GM11168 (cell line): ENCODE data around the gene RHOT1.

Experiments used
- in situ Hi-C: fragments of 300-500 bp; cut with MboI; formaldehyde crosslinking; loops from one replicate; pipeline ENCODE4 v1.12.0; 2022; ENCODE audit warnings: low sequenced_read_pairs; ENCODE audit not compliant: unreplicated experiment

RHOT1 gene

DNA sequence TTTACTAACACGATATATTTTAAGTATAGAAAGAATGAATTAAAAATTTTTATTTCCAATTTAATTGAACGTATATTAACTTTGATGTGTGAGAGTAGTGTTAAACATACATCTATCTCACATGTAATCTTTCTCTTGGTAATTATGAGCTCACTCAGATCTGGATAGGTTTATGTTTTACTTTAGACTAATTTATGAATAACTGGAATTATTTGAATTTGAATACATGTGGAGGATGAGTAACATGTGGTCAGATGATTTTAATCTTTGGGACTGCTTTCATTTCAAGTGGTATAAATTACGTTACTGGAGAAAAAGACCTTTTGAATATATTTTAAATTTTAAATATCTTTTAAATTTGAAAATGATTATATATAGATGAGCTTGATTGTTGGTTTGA, 73.4 kb downstream of the RHOT1 start:
- in situ Hi-C loops, result no loop called here

DNA sequence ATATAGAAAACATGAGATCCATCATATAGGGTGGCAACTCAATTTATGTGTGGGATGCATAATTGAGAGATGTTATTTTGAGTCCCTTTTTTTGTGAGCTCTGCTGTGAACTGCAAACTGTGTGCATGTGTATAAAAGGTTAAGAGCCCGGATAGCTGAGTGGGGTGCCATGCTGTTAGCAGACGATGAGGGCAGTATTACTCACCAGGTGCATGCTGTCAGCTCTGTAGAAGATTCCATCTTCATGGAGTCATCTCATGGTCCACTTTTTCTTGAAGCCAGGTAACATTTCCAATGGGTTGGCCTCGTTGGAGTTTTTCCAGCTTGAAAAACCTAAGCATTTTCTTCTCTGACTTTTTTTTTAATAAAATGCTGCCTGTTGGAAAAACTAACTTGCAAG, 80.3 kb downstream of the RHOT1 start:
- in situ Hi-C loops, result no loop called here

DNA sequence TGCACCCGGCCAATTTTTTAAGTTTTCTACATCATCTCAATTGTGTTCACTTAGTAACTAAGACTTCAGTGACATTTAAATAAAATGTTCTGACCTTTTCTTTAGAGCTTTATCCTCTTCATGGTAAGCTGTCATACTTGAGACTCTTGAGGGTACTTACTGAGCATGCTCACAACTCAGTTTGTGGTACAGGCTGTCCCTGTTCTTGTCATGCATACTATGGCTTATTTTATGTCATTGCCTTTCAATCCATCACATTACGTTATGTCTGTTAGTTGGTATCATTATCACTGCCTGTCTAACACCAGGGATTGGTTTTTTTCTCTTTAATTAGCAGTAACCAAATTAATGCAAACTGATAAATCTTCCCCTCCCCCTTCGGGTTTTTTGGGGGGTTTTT, 81.4 kb downstream of the RHOT1 start:
- in situ Hi-C loops, result no loop called here

DNA sequence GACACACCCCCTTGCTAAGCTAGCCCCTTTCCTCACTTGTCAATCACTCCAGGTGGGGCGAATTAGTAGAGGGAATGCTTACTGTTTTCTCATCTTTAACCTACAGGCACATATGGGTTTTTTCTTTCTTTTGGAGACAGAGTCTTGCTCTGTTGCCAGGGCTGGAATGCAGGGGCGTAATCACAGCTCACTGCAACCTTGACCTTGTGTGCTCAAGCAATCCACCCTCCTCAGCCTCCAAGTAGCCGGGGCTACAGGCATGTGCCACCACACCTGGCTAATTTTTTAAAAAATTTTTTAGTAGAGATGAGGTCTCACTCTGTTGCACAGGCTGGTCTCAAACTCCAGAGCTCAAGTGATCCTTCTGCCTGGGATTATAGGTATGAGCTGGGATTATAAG, 84.6 kb downstream of the RHOT1 start:
- in situ Hi-C loops, result no loop called here

DNA sequence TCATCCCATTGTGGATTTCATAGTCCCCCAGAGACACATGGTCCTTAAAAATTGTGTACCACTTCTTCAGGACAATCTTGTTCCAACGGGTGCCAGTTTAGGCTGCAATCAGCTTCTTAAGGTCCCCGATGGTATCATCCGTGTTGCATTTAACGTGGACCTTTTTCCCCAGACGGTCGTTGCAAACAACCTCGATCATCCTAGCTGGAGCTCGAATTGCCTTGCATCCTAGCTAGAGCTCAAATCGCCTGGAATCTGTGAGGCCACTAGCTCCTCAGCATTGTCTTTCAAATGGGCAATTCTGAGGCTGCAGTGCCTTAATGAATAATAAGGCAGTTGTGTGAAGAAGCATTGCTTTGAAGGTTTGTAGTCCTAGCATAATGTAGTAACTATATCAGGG, 85.6 kb downstream of the RHOT1 start:
- in situ Hi-C loops, result no loop called here

DNA sequence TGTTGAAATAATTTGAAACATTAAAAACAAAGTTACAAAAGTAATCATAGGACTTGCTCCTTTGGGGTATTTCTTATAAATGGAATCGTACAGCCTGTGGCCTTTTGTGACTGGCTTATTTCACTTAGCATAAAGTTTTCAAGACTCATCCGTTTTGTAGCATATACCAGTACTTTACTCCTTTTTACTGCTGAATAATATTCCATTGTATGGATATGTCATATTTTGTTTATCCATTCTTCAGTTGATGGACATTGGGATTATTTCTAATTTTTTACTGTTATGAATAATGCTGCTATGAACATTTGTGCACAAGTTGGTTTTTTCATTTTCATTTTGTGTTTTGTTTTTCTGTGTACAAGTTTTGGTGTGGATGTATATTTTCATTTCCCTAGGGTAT, 93.3 kb downstream of the RHOT1 start:
- in situ Hi-C loops, result no loop called here

DNA sequence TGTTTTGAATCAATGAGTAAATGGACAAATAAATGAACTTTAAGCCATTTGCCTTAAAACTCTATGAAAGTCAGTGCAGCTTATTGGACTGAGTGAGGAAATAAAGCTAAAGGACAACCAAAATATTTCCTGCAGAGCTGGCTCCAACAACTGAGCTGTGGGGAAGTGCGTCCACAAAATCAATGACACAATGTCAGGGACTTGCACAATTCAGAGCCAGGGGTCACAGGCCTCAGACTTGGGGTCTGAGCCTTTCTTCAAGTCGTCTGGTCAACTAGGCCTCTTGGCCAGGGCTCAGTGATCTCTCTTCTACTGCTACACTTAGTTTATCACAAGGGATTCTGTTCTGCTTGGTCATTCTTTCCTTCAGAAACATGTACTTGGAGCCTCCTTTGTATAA, 97.2 kb downstream of the RHOT1 start:
- in situ Hi-C loops, result no loop called here

DNA sequence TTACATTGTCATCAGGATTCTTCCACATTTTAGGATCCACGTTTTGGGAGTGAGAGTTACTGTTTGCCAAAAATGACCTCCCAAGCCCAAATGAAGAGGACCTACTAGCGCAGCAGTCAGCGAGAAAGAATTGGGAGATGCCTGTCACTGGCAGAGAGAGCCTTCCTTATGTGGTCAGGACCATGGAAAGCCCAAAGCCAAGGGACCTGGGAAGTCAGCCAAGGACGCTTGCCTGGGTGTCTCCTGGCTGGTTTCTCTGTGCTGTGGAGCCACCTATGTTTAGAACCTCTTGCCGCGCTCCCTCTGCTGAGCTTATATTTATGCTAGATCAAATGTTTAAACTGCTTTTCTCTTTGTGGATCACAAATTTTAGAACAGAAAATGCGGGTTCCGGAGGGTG, 98.4 kb downstream of the RHOT1 start:
- in situ Hi-C loops, result no loop called here

DNA sequence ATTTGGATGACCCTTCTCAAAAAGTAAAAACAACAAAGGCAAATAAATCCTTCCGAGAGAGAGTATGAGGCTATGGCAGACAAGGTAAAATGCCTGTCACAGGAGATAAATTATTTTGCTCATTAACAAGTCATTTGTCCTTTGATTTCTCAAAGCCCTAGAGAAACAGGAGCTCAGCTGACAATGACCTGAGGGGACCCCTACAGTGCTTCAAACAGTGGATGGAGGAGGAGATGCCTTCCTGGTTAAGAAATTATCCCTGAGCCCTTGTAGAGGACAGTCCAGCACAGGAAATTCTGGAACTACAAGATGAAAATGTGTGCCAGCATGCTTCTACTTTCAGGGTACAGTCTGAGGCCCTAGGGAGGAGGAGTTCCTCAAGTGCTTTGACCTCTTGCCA, 99.3 kb downstream of the RHOT1 start:
- in situ Hi-C loops, result no loop called here

DNA sequence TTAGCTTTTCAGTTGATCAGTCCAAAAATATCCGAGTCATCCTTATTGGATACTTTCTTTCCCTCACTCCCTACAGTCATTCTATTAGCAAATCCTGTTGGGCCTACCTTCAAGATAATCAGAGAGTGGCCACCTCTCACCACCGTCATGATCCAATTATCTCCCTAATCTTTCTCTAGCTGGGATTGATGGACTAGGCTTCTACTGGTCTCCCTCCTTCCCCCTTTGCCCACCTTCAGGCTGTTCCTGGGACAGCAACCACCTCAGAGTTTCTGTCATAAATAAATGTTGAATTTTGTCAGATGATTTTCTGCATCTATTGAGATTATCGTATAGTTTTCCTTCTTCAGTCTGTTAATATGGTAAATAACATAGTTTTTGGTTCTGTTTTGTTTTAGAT, 107.2 kb downstream of the RHOT1 start:
- in situ Hi-C loops, result no loop called here

DNA sequence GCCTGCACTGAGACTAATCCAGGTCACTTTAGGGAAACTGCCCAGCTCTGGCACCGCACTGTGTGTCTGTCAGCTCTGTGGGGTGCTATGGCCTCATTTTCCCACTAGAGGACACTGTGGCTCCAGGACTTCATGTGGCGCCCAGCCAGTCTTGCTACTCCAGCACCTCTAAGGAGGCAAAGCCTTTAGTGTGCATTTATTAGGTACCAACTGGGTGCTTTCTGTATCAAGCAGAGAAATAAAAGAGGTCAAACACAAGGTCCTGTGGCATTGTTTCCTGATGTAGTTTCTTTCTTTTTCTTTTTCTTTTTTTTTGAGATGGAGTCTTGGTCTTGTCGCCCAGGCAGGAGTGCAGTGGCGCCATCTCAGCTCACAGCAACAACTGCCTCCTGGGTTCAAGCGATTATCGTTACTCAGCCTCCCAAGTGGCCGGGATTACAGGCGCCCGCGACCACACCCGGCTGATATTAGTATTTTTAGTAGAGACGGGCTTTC, 110.9 kb downstream of the RHOT1 start:
- in situ Hi-C loops, result no loop called here

DNA sequence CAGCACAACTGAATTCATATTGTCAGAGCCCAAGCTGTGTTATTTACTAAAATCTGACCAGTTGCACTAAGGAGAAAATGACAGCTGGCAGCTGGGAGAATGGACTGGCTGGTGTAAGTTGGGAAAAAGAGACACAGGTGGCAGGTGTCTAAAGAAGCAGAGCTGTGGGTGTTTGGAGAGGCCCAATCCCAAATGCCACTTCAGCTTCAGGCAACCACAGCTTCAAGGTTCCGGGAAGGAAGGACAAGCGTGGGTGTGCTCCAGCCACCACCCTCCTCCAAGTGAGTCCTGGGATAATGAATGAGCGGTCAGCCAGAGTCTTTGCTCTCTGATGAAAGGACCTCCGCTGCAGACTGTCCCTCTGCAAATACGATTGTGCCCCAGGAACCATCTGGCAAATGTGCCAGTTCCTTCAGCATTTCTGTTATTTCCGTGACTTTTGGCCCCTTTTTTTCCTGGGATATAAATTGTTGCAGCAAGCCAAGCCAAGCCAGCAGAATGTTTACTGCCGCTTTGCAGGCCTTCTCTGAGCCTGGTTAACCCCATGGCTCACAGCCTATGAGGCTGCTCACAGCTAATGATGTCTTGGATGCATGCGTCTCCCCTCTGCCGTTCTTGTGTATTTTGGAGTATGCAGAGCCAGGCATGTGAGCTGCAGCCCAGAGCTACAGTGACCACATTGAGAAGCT, 113.9 kb downstream of the RHOT1 start:
- in situ Hi-C loops, result no loop called here

DNA sequence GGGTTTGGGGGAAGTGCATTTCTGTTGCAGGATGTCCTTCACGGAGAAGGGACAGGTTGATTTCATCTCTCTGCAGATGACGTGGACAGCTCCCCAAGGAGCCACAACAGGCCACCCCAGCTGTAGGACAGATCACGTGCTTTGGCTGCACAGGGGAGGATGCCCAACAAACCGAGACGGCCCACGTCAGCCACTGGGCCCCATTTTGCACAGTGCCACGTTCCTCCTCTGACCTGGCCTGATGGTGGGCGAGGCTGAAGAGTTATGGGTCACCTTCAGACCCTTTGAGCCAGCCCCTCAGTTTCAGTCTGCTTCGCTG, 114.4 kb downstream of the RHOT1 start:
- in situ Hi-C loops, result no loop called here

DNA sequence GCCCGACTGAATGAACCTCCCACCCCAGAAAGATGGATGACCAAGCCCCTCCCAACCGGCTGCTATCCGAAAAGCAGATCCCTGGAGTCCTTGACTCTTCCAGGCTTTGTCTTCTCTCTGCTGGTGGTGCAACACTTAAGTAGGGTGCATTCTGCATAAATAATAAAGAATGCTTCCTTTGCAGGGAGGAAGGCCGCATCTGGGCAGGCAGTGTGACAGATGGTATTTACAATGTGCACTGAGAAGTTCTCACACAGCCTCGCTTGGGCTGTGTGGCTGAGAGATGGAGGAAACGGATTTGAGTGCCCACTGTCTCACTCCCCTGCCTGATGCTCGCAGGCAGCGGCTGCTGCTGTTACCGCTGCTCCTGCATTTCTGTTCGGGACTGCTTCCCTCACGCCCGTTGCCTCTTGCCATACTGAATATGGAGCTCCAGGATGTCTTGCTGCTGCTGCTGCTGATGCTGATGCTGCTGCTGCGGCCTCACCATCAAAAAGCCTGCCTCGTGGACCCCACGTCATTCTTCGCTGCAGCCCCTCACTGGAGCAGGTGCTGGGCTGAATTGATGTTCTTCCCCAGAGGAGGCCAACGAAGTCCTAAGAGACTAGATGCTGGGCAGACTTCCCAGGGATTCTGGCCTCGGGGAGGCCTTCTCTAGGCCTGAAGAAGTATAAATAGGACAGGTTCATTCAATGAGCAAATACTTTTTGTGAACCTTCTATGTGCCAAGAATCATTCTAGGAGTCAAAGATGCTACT, 116.3 kb downstream of the RHOT1 start:
- in situ Hi-C loops, result no loop called here

DNA sequence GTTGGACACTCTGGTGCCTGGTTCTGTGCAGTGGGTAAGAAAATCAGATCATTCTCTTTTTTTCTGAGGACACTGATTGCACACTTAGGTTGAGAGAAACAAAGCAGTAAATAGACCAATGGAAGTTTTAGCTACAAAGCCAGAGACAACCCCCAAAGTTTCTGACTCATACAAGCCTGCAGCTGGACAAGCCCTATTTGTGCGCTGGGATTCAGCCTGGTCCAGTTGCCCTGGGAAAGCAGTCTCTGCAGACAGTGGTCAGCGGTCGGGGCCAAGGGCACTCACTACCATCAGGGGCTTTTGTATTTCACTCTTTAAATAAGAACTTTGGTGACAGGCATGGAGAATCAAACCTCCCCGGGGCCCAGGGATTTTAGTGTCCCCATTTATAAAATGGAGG, 117.3 kb downstream of the RHOT1 start:
- in situ Hi-C loops, result no loop called here

DNA sequence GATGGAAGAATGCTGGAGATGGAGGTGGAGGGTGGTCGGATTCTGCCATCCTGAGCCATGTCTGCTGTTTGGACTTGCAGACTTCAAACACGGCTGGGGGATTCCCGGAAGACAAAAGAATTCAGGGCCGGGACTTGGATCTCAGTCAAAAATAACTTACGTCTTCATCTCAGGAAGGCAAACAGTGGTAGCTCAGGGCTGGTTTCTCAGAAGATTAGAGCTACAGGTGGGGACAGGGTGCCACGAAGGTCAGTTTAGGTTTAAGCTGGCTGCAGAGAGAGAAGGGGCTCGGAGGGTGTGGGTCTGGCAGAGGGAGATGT, 119.1 kb downstream of the RHOT1 start:
- in situ Hi-C loops, result loop anchor here (10.0 kb wide), 1 partner anchor 53 kb away; no protein-coding TSS in a partner anchor

DNA sequence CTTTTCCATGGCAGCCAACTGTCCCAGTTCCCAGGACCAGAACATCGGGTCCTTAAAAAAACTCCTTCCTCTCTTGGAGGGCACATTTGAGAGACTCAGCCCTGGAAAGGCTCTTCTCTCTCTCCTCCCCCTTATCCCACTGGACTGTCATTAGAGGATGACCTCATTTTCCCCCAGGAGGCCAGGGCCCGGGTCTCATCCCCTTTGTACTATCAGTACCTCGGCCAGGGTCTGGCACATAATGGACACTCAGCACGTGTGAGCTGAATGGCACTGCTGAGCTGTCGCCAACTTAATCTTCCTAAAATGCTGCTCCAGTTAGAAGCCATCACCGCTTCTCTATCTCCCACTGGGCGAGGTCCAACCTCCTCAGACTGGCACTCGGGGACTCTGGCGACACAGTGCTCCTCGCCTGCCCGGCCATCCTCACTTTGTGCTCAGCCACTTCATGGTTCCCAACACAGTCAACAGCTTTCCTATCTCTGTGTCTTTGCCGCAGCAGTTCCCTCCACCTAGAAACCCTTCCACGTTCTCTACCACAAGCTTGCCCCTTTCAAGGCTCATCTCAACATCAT, 119.7 kb downstream of the RHOT1 start:
- in situ Hi-C loops, result loop anchor here (10.0 kb wide), 1 partner anchor 53 kb away; no protein-coding TSS in a partner anchor

DNA sequence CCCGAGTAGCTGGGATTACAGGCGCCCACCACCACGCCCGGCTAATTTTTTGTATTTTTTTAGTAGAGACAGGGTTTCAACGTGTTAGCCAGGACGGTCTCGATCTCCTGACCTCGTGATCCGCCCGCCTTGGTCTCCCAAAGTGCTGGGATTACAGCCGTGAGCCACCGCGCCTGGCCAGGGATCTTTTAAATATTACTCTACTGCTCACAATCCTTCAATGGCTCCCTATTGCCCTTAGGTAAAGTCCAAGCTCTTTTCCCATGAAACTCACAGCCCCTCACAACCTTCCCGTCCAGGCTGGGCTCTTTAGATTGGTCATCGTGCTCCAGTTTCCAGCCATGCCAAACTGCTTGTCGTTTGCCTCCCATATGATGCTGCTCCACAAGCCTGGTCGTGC, 121.2 kb downstream of the RHOT1 start:
- in situ Hi-C loops, result loop anchor here (10.0 kb wide), 1 partner anchor 51 kb away; no protein-coding TSS in a partner anchor

DNA sequence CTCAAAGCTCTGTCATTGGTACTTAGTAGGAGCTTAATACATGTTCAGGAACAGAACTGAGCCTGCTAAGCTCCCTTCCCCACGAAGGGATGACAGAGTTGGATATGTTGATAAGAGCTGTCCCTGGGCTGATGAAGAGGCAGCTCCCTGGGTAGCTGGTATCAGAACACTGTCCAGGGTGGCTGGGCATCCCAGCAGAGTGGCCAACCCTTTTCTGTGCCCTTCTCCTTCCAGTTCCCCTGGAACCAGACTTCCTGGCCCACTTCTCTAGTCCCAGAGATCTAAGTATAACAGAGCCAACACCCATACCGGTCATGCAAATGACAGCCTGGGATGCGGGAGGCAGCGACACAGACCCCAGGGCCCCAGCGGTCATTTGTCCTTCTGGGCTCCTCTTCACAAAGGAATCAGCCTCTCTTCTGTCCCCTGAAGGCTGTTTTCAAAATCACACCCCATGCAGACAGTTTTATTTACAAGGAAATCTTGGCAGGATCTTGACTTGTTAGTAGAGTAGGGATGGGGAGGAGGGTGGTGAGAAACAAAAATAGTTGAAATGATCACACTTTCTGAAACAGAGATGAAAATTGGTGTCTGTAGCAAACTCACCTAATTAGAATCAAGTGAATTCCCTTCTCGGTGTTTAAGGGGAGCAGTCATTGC, 122.0 kb downstream of the RHOT1 start:
- in situ Hi-C loops, result loop anchor here (10.0 kb wide), 1 partner anchor 51 kb away; no protein-coding TSS in a partner anchor

DNA sequence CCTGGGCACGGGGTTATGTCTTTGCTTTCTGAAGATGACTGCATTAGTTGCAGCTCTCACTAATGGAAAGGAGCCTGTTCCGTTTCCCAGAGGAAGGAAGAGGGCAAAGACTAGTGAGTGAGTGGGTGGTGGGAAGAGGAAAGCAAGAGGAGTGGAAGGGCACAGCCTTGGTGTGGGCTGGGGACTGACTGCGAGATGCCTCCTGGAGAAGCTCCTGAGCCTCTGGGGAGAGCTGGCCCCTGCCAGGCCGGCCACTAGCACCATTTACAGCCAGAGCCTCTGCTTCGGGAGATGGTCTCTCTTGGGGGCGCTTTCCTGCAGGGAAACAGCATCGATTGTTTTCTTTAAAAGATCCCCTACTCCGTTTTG, 122.5 kb downstream of the RHOT1 start:
- in situ Hi-C loops, result loop anchor here (10.0 kb wide), 1 partner anchor 50 kb away; no protein-coding TSS in a partner anchor
